HG03060 (cell line): ENCODE measurements around the gene IQSEC1.
A peak's percentile ranks its signal among the peaks of the same experiment; 100 is the strongest.

ENCODE experiments used
- ATAC-seq: cut with Tn5 transposase; IDR thresholded peaks from one replicate; pipeline ENCODE4 v1.9.1; 2021; ENCODE audit warnings: low read depth, moderate number of reproducible peaks; ENCODE audit not compliant: unreplicated experiment

Gene IQSEC1

DNA sequence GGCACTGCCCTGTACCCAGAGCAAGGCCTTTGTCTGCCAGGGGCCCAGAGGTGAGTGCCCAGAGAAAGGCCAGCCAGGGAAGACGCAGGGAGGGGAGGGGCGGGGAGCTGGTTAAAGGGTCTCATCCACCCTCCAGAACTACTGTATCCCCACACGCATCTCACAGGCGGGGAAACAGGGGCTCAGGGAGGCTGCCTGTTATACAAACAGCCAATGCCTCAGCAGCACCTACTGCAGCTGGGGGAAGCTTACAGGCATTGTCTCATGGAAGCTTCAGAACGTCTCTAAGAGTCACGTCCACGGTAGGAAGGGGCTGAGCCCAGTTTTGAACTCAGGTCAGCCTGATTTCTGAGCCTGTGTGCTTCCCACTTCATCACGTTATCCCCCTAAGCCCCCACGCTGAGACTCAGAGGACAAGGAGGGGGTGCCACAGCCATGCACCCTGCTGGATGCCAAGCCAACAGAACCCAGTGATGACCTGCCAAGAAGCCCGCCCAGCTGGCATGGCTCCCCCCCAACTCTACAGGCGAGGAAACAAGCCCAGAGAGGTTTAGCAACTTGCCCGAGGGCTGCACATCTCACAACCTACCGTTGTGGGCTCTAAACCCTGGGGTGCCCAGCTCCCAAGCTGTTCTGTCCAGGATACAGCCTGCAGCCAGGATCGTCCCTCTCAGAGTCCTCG lies 54.5 kb downstream of the IQSEC1 start:
- ATAC-seq = no peak

DNA sequence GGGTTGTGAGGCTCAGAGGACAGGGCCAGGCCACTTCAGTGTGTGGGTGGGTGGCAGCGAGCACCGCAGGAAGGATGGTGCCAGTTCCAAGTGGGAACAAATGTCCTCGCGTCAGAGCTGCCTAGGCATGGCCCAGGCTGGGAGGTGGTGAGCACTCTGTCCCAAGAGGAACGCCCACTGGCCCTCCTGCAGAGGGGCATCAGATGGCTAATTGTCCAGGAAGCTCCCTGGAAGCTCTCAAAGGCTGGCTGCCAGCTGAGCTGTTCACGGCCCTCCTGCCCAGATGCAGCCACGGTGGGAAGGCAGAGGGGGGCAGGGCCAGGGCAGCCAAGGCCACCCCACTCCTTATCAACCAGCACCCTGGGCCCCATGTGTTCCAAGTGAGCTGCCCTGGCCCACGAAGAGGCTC lies 55.2 kb downstream of the IQSEC1 start:
- no peak for ATAC-seq

DNA sequence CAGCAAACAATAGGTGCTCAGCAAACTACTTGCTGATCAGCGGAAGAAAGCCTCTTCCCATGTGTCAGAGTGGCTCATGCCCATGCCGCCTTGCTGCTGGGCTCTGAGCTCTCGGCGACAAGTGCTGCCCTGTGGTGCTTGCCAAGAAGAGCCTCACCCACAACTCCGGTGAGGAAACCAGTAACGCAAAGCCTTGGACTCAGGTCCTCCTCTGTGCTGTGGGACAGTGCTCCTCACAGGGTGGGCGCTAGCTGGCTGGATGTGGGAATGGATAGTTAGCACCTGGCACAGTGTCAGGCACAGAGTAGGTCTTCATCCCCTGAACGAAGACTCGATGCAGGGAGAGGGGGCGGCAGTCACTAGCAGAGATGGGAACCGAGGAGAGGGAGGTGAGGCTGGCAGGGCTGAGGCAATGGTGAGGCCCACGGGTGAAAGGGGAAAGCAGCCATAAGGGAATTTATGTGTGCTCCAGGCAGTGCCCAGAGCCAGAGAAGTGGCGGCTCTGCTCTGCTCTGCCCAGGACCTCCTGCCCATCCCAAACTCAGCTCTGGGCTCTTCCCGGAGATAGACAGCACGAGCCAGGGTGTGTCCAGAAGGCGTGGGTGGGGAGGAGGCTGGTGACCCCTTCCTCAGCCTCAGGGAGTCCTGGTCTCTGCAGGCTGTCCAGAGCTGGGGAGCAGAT lies 55.7 kb downstream of the IQSEC1 start:
- no peak for ATAC-seq

DNA sequence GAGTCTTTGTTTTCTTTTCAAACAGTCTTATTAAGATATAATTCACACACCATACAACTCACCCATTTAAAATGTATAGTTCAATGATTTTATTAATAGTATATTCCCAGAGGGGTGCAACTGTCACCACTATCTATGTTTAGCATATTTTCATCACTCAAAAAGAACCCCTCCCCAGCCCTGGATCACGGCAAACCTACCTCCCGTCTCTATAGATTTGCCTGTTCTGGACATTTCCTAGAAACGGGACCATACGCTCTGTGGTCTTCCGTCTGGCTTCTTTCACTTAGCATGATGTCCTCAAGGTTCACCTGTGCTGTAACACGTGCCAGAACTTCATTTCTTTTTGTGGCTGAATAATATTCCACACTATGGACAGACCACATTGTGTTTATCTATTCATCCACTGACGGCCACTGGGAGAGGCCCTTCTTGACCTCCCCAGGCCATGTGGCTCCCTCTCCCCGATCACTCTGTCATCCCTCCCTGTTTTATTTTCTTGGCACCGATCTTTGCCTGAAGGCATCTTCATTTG lies 56.4 kb downstream of the IQSEC1 start:
- ATAC-seq = no peak

DNA sequence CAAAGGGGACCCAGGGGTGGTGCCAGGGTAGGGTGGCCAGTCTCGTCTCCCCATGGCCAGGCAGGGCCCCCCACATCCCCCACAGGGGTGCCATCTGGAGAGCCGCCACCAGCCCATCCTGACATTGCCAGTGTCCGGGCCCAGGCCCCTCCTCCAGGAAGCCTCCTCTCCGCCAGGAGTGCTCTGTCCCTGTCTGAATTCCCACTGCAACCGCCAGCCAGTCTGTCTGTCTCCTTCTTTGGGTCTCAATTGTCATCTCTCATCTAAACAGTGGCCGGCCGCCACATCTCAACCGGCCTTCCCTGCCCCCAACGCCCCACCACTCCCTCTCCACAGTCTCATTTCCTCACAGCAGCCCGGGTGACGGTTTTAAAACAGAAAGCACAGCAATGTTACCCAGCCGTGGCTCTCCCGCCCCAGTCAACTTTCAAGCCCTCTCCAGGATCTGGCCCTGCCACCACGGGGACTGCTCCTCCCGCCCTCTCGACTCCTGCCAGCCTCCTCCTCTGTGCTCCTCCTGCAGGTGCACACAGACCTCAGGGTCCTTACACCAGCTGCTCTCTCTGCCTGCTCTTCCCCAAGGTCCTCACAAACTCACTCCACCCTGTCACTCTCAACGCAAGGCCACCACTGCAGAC lies 57.0 kb downstream of the IQSEC1 start:
- ATAC-seq = no peak

DNA sequence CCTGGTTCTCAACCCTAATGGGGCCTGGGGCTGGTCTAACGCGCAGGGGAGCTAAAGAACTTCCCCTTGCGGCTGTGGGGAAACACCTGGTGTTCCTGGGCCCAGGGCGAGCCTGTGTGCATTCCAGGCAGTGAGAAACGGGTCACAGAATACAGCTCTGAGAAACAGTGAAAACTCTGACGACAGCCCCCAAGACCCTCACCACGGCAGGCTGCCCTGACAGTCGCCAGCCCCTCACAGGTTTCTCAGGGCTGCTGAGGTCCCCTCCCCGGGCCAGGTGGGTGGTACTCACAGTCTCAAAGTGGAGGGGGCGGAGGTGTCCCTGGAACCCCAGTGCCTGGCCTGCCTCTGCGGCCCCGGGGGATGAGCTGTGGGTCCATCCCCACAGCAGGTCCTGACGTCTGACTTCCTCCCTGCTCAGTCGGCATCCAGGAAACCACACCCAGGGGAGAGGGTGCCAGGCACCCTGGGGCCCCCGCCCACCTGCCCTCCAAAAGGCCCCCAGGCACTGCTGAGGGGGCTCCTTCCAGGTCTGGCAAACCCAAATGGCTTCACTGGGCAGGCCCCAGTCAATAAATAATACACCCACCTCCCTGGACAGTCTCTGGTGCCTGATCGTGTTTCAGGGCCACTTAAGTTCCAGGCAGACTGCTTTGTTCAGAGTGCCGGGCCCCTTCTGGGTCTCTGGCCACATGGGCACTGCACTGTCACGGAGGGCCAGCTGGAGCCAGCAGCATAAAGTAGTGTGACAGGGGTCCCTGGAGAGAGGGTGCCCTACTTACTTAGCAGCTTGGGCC lies 57.7 kb downstream of the IQSEC1 start:
- ATAC-seq = no peak

DNA sequence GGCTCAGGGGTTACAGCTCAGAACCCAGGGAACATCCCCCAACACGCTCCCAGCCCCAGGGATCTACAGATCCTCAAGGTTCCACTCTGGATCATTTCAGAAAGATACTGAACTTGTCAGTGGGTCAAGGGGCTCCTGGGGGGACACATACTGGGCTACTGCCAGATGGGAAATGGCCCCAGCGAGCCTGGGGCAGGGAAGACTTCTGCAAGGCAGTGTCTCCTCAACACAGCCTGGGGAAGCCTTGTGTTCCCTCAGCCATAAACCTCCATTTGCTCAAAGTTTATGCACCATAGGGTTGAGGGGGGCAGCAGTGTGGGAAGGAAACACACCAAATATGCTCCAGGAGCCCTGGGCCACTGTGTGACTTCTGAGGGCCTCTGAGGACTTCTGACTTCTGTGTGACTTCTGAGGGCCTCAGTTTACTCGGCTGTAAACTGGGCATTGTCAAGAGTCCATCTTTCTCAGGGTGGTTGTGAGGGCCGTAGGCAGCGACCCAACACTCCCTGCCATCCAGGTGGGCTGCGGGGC lies 58.4 kb downstream of the IQSEC1 start:
- no peak for ATAC-seq

DNA sequence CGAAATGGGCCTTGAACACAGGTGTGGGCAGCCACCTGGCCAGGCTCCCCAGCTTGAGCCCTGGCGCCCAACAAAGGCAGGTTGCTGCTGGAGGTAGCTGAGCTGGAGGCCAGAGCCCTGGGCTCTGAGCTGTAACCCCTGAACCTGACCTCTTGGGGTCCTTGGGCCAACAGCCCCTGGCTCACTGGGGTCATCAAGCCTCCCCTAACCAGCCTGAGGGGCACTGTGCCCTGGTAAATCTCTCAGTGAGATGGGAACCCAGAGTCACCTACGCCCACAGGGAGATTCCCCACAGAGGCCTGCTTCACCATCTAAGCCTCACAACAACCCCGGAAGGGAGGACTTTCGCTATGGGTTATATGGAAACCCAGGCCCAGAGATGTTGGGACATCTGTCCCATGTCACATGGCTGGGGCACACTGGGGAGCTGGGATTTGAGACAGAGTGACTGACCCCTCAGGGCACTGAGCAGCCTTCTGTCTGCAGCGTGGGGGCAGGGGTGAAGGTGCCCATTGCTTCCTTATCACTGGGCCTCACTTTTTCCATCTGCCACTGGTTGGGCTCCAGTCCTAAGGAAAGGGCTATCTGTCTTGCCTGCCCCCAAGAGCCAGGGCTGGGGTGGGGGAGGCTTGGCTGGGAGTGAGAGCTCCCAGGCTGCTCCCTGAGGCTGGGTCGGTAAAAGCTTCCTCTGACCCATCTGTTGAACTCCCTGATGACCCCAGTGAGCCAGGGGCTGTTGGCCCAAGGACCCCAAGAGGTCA lies 59.1 kb downstream of the IQSEC1 start:
- no peak for ATAC-seq

DNA sequence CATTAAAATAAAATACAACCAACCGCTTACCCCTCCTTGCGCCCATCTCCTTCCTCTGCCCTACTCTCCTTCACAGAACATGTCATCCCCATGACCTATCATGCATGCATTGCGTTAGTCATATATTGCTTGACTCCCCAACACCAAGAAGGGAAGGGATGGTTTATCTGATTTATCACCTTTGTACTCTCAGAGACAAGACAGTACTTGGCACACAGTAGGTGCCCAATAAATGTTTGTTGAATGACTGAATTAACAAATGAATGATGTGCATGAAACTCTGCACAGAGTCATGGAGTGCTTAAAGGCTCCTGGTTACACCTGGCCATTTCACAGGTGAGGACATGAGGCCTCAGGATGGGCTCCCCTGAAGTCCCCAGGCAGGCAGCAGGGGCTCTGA lies 59.7 kb downstream of the IQSEC1 start:
- no peak for ATAC-seq

DNA sequence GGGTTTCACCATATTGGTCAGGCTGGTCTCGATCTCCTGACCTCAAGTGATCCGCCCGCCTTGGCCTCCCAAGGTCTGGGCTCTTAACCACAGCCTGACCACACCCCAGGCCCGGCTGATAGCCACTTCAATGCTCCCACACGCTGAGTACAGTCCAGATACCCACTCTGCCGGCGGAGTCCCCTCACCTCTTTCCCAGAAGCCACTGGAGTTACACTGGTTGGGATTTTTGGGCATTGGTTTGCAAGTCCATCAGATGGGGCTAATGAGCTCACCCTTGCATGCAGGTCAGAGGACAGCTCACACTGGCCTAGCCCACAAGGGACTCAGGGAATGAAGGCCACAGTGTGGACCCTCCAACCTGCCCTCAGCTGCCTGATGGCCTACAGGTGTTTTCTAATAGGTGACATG lies 60.1 kb downstream of the IQSEC1 start:
- no peak for ATAC-seq

DNA sequence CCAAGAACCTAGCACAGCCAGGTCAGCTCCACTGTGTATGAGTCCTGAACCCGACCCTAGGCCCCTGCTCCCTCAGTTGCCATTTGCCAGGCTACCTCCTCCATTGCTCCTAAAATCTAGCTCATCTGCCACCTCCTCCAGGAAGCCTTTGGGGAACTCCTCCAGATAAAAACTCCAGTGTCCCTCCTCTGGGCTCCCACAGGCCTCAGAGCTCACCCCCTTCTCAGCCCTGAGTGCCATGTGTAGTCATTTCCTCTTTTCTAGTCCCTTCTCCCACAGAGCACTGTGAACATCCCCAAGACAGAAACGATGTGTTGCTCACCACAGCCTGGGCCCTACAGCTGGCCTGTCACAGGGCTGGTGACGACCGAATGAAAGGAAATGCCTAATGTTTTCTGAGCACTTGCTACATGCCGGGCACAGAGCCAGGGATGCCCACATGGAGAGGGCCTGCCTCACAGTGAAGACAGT lies 61.0 kb downstream of the IQSEC1 start:
- no peak for ATAC-seq

DNA sequence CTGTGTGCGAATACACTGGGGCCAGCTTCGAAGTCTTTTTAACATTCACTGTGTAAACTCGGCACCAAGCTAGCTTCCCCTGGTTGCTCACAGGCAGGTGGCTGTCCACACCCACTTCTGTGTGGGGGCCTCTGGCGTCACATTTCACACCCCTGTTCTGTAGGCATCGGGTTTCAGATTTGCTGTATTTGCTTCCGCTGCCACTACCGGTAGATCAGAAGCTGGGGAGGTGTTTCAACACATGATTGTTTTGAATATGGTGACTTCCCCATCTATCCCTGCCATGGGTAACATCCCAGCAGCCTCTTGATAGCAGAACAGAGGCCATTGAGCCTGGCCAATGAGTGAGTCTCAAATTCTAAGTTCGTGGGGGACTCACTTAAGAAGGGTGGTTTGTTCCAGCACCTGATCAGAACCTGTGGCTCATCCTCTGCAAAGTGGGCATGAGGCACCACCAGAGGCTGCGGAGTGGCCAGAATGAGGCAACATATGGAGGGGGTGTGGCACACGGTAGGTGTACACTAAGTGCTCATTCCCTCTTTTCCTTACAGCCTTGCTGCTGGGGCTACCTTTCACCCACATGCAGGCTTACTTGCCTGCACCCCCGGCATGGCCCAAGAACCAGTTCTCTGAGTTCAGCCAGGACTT lies 61.5 kb downstream of the IQSEC1 start:
- ATAC-seq = peak; percentile 40

DNA sequence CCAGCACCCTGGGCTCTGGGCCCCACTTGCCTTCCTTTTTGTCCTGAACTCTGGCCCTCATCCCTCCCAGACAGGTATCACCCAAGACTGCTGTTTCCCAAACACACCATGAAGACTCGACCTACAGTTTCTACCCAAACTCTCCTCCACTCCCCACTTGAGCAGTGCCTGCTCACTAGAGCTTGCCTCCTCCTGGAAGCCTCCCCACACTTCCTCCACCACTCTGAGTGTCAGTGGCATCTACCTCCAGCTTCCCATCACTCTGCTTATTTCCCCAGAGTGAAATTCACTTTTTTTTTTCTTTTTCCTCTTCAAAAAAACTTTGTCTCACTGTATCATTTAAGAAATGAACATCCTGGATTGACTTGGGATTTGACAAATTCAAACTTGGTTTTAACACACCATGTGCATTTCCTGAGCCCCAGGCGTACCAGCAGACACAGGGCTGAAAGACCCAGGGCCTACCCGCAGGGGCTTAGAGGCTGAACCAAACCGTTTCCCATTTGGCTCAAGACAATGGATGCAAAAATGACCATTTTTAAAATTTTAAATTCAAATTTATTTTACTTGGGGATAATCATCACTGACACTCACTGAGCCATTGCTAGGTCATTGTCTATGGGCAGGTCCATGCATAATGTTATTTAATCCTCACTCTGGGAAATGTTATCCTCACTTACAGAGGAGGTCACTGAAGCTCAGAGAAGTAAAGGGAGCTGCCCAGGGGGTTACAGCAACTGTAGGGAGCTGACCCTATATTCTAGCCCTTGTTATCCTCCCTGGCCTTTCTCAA lies 62.3 kb downstream of the IQSEC1 start:
- ATAC-seq = no peak

DNA sequence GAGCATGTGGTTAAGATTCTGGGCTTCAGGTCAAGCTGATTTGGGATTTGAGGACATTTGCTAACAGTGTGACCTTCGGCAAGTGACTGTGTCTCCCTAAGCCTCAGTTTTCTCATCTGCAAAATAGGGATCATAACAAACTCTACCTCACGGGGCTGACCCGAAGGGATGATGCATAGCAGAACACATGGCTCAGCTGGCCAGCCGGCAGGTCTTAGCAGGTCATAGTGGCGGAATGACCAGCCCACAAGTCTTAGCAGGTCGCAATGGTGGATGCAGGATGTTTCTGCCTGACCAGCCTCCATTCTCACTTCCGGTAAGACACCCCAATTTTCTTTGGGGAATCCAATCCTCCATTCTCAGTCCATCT lies 63.3 kb downstream of the IQSEC1 start:
- ATAC-seq = no peak

DNA sequence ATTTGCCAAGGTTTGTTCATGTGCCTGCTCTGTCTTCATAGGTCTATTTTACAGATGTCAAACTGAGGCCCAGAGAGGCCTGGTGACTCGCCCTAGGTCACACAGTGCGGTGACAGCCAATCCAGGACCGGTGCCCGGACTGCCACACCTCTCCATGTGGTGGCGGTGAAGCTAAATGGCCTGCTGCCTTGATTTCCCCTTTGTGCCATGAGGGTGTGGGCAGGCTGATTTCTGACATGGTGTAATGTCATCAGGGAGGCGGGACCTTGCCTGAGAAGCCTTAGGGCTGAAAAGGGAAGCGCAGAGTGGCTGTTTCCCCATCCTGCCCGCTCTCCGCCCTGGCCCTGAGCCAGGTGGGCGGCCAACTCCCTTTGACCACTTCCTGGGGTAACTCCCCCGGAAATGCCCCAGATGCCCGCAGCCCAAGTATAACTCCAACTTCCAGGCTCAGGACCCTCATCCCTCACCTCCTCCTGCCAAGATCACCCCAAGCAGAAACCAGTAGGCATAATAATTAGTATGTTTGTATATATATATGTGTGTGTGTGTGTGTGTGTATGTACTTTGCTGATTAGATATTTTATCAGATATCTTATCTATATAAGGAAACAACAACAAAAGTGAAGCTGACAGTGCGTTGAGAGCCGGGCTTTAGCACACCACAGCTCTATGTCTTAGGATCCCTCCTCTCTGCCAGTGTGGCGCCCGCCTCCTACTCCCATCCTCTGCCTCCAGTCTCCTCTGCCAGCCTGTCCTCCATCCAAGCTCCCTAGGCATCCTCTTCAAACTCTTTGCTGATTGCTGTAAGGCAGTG lies 63.9 kb downstream of the IQSEC1 start:
- no peak for ATAC-seq

DNA sequence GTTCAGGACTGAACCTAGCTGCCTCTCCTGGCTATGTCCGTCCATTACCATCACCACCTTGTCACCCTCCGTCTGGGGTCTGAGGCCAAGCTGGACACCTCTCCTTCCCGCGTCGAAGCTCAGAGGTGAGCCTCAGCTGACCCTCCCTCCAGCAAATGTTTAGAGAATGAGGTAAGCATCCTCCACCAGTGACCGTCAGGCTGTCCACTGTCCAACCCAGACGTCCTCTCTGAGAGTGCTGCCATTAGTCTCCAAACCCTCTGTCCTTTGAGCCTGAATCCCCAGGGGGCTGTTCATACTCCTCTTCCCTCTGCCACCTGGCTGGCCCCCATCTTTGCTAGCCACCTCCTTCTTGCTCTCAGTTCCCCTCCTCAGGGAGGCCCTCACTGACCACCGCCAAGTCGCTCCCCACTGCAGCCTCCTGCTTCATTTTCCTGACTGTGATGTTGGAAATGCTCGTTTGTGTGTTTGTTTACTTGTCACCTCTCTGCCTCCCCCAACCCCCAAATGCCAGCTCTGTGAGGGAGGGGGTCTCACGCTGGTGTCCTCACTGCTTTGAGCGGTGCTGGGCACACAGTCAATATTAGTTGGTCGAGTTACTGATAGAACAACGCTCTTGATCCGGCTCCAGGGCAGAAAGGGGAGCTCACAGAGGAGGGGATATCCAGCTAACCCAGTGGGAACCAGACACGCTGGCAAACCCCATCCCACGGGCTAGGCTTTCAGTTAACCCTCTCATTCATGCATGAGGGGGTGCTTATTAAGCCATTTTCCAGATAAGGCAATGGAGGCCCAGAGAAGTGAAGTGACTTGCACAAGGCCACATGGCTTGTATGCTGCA lies 64.9 kb downstream of the IQSEC1 start:
- ATAC-seq = no peak
